Limb (tissue), 2 donors: ENCODE results near the gene MBLAC2.

Experiments
- DNase-seq, 2 donors: peaks; one replicate each; pipeline ENCODE4 v3.0.0-alpha.2; 2016; ENCODE audit errors: extremely low spot score in 2 of 2

Gene MBLAC2

GRCh38 chr5:90472783-90473395 lies 1.7 kb downstream of the MBLAC2 start:
- DNase-seq, result no peak

- no peak for DNase-seq
Measured at GRCh38 chr5:90461288-90461687, 13.3 kb downstream of the MBLAC2 start.

- no peak for DNase-seq
Measured at GRCh38 chr5:90446961-90447360, 27.6 kb downstream of the MBLAC2 start.

- no peak for DNase-seq
Measured at GRCh38 chr5:90440644-90441043, 33.9 kb downstream of the MBLAC2 start.

- DNase-seq, result no peak
Measured at GRCh38 chr5:90438100-90438499, 36.5 kb downstream of the MBLAC2 start.

GRCh38 chr5:90437663-90438062 lies 36.9 kb downstream of the MBLAC2 start:
- no peak for DNase-seq

- peak; percentile 15 to 59 for DNase-seq
Measured at GRCh38 chr5:90434116-90434714, 40.4 kb downstream of the MBLAC2 start.

GRCh38 chr5:90424245-90424644 lies 50.3 kb downstream of the MBLAC2 start:
- no peak for DNase-seq

GRCh38 chr5:90421136-90421535 lies 53.4 kb downstream of the MBLAC2 start:
- no peak for DNase-seq

GRCh38 chr5:90418214-90418613 lies 56.4 kb downstream of the MBLAC2 start:
- DNase-seq, result no peak

GRCh38 chr5:90410178-90410762 lies 64.3 kb downstream of the MBLAC2 start:
- peak in 1 of 2 donors; percentile 24 for DNase-seq

GRCh38 chr5:90409318-90410177 lies 65.0 kb downstream of the MBLAC2 start, which contains the start of gene CETN3:
Gene CETN3 (minus strand): TSS chr5:90409756. CDS start chr5:90409661, 95 bp downstream.
- DNase-seq, result peak; percentile 96

GRCh38 chr5:90408571-90409317 lies 65.8 kb downstream of the MBLAC2 start:
- DNase-seq, result no peak
